Measurements from ENCODE around the gene FOXF2. TPM values are rescaled to one million over a fixed set of nuclear protein-coding genes. Genes with fewer than 3 reads are reported as not detected.

Gene FOXF2
- total RNA-seq, 1 experiment from 2014 or later, result not detected

DNA sequence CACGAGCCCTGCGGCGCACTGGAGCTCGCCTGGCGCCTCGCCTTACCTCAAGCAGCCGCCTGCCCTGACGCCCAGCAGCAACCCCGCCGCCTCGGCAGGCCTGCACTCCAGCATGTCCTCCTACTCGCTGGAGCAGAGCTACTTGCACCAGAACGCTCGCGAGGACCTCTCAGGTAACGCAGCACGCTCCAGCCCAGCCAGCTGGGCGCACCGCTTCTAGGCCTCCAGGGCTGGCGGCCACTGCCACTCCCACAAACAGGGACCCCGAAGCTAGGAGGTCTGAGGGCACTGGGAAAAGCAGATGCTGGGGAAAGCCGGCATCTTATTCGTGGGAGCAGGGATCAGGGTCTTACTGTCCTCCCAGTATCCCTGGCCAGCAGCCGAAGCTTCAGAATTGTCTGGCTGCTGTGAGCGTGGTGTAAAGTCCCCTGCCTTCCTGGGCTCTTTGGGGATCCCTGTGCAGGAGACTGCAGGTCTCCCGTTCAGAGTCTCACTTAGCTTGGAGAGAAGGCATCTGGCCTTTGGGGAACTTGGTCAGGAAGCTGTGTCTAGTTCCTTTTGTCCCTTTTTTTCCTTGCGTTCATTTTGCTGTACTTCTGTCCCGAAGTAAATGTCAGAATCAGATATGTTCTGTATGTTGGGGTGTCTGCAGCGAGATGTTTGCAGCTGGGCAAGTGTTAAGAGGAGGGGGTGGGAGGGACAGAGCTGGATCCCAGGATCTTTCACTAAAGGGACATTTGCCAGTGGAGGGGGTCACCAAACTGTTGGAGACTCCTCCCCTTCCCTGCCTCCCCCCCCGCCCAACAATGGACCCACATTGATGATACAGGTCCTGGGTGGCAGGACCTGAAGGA lies 1.8 kb downstream of the FOXF2 start:
- no peak for DNase-seq (ENCODE audit: low spot score)

DNA sequence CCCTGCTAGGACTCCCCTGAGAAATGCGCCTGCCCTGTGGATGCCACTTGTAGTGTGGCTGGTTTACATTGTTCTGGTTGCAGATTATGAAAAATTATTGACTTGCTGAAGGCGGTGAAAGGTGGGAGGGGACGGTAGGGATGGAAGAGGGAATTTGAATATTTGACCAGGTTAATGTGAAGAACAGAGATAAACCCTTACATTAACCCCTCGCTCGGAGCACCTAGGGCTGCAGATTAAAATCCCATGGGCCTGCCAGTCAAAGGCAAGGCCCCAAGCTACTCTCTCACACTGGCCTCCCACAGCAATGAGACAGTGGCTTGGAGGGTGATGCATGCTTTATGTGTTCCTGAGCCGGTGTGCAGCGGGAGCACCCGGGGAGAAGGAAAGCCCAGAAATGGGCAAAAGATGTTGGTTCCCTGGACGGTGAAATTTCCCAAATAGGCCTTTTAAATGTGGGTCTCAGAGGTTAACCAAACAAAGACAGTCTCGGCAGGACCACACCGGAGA lies 2.5 kb downstream of the FOXF2 start:
- DNase-seq (ENCODE audit: low spot score), result no peak

DNA sequence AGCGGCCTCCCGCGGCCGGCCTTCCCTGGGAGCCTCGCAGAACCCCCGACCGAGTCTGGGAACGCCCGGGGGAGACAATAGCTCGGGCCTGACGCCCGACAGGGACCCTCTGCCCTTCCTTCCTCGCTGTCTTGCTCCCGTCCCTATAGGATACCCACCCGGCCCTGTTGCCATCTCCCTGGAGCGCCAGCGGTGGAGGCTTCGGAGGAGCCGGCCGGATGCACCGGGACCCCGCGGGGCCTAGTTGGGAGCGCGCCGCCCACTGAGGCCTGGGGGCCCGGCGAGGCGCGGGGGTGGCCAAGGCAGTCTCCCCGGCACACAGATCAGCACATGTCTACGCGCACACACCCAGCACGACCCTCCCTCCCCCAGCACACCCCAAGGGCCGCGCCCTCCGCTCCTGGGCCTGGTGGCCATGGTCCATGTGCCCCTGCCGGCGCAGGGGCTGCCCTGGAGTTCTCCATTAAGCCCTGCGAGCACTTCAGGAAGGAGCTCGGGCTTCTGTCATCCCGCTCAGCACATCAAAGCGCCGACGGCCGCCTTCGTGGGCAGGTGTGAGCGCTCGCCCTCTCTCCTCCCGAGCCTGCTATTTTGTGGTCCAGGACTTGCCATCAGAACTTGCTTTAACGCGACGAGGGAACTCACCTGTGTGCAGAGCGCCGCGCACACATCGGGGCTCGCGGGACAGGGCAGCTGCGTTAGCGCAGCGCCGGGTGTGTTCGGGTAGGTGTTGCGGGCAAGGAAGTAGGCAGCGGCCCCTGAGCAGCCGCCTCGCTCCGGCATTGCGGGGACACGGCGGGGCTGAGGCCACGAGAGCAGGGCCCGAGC lies 3.7 kb downstream of the FOXF2 start:
- no peak for DNase-seq (ENCODE audit: low spot score)

DNA sequence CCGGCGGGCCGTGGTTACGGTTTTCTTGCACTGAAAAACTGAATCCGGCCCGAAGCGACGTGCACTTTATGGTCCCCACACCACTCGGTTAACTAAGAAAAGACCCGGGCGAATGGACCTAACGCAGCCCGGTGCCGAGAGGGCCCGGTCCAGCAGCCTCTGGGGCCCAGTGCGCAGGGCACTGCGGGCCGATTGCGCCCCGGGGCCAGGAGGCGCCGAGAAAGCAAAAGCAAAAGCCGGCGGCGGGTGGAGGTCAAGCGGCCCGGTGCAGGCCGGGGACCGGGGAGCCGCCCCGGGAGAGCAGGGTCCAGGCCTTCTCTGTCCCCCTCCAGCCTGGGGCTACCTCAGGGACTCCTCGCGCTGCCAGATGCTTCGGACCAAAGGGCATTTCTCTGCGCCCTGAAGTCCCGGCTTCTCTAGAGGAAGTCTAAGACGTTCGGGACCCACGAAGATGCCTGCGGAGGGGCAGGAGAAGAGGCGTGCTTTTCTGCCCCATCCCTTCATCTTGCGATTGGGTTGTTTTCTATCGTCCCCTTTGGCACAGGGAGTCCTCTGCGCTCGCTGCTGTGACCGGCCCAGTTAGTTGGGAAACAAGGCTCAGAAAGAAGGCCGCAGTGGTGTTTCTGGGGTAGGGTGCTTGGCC lies 4.4 kb downstream of the FOXF2 start:
- DNase-seq (ENCODE audit: low spot score), result no peak

DNA sequence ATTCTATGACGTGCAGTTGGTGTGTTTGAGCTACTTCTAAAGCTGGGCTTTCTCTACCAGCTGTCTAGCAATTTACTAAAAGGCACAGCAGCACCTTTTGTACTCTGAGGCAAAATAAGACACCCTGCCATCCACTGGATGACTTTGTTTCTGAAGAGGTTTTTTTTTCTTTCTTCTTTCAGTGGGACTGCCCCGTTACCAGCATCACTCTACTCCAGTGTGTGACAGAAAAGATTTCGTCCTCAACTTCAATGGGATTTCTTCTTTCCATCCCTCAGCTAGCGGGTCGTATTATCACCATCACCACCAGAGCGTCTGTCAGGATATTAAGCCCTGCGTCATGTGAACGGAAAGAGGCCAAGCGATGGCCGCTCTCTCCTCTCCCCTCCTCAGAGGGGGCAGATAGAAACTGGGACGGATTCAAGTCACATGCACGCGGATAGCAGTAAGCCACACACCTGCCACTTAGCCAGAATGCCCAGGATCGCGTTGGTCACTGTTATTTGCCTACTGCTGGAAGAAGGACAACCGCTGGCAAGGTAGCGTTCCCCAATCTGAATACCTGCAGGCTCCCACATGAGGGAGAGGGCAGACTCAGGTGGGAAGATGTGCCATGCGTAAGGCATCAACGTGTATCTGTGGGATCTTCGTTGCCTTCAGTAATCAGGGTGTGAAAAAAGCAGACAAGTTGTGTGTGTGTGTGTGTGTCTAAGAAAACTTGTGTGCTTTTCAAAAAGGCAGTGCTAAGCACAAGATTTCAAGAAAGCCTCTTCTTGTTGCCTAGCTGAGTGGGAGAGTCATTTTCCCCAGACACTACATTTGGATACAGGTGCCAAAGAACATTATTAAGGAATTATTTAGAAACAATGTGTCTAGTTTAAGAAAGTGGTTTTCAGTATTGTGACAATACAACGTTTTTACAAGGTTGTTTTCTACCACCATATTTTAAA lies 5.4 kb downstream of the FOXF2 start:
- DNase-seq (ENCODE audit: low spot score), result no peak

DNA sequence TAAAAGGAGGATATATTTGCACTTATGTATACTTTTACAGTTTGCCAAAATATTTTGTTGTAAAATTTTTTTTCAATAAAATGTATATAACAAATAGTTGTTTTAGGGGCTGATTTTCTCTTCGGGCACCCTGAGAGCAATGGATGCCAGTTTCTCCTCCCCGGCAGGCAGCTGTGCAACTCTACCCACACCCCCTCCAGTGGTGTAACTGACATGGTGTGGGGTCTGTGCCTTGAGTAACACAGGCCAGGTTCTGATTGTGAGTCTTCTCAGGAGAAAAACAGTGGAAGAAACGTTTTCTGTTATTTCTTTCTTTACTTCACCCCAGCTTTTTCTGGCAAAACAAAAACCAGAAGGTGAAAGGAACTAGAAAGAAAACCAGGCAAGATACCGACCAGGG lies 6.1 kb downstream of the FOXF2 start:
- no peak for DNase-seq (ENCODE audit: low spot score)

DNA sequence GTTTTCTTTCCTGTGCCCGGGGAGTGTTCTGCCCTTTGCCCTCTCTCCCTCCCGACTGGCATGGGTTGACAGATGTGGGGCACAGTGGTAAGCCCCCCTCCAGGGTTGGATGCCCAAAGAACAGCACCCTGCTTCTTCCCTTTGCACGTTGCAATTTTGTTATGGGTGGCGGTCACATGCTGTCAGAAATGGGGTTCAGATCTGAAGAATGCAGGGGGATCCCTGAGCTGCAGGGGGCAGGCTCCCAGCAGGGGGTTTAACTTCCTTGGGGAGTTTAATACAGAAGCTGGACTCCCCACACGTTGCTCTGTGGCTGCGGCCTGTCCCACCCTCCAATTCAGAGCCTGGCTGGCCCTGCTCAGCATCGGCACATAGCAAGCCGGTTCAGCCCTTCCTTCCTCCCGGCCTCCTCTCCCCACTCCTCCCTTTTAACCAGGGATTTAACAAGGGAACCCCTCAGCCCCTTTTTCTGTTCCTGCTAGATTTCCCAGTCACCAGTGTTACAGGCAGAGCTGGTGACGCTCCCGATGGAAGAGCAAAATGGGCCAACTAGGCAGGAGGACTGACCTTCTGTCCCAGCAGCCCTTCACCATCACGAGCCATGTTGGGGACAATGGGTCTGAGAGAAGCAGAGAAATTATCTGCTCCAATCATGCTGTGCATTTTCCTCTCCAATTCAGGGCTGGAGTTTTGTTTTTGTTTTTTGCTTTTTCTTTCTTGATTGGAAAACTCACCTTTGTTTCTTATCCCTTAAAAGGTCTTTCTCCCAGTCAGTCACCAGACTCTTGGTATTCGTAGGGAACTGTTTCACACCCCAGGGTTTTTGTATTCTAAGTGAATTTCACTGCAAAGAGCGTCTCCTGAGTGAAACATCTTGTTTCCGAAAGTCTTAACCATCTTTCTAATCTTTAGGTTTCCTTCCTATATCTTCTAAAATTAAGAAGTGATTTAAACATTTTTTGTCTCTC lies 6.8 kb downstream of the FOXF2 start:
- DNase-seq (ENCODE audit: low spot score), result no peak

DNA sequence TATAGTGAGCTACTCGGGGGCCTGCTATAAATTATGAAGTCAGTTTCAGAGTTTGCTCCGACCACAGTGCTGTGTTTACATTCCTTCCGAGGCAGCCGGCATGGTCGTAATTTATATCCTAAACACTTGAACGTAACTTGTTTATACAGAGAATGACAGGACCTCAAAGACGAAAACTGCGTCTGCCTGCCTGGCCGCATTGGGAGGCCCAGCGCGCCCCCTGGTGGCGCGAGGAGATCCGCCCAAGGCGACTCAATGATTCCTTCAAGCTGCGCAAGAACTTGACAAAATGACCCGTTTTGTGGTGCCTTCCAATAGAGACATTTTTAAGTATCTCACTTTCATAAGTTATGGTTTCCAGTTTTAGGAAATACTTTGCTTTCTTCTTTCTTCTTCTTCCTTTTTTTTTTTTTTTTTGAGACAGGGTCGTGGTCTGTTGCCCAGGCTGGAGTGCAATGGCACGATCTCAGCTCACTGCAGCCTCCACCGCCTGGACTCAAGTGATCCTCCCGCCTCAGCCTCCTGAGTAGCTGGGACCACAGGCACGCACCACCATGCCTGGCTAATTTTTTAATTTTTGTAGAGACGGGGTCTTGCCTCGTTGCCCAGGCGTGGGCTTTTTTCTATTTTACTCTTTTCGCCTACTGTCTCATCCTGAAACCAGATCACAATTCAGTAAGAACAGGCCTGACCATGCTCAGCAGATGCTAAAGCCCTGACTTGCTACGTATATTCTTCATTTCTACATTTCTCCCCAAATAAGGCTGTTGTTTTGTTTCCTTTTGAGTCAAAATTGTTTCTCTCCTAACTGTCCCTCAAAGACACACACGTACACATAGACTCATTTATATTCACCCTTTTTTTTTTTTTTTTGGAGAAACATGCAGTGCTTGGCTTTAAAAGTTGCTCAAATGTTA lies 7.8 kb downstream of the FOXF2 start:
- DNase-seq (ENCODE audit: low spot score), result peak; percentile 62

DNA sequence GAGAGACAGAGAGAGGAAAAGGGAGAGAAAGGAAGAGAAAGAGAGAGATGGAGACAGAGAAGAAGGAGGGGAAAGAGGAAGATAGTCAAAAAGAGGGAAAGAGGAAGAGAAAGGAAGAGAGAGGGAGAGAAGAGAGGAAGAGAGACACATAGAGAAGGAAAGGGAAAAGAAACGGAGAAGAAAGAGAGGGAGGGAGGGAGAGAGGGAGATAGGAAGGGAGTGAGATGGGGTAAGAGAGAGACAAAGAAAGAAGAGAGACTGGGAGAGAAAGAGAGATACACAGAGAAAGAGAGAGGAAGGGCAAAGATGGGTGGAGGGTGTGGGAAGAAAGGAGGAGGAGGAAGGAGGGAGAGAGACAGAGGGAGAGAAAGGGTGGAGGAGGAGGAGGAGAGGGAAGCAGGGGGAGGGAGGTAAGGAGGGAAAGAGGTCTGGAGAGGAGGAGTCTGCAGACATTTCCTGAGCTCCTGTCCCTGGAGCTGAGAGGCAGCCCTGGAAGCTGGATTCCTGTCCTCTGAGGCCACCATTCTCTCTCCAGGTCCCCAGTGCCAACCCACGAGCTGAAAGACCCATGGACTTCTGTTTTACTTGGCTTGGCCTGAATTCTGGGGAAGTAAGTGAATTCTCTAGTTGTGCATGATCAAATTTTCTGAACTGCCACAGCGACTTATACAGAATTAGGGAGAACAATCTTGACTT lies 9.9 kb downstream of the FOXF2 start:
- no peak for DNase-seq (ENCODE audit: low spot score)

DNA sequence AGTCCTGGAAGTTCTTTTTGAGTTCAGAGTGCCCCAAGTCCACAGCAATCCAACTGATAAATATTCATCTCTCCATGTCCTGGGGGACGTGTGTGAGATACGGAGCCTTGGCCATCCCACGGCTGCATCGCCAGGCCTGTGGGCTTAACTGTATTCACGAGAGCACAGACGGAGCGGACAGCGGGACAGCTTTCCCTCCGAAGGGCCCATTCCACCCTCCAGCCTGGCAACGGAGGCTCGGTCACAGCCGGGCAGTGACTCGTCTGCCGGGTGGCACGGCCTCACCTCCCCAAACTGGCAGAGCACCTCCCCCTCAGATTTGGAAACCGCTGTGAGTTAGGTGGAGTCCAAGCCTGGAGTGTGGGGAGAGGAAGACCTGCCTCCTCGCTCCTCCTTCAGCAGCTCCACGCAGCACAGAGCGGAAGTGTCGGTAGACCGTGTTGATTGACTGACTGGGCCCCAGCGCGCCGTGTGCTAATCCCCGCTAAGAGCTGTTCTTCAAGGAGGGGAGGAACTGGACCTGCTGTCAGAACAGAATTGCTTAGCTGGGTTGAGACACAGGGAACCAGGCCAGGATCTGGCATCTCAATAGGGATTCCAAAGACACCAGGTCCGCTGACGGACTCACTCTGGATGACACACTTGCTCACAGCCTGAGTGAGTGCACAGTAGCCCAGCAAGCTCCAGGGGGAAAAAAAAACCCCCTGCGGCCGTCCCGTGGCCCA lies 10.9 kb downstream of the FOXF2 start:
- DNase-seq (ENCODE audit: low spot score), result no peak

DNA sequence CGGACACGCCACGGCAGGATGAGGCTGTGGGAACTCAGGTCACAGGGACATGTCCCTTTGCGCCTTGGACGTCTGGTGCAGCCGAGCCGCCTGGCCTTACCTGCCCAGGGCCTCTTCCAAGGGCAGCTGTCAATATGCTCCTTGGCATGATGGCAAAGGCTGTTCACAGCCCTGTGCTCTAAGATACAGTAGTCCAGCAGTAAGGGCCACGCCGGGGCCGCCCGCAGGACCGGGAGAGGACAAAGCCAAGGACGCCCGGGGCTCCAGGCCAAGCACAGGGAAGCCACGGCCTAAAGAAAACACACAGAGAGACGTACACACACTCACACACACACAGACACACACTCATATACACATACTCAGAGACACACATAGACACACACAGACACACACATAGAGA lies 13.0 kb downstream of the FOXF2 start:
- DNase-seq (ENCODE audit: low spot score), result no peak

DNA sequence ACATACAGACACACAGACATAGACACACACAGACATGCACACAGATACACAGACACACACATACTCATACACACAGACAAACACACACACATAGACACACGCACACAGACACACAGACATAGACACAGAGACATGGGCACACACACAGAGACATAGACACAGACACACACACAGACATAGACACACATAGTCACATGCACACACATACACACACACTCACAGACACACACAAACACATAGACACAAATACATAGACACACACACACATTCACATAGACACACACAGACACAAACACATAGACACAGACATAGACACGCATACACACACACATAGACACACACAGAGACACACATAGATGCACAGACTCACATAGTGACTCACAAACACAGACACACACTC lies 13.5 kb downstream of the FOXF2 start:
- no peak for DNase-seq (ENCODE audit: low spot score)

DNA sequence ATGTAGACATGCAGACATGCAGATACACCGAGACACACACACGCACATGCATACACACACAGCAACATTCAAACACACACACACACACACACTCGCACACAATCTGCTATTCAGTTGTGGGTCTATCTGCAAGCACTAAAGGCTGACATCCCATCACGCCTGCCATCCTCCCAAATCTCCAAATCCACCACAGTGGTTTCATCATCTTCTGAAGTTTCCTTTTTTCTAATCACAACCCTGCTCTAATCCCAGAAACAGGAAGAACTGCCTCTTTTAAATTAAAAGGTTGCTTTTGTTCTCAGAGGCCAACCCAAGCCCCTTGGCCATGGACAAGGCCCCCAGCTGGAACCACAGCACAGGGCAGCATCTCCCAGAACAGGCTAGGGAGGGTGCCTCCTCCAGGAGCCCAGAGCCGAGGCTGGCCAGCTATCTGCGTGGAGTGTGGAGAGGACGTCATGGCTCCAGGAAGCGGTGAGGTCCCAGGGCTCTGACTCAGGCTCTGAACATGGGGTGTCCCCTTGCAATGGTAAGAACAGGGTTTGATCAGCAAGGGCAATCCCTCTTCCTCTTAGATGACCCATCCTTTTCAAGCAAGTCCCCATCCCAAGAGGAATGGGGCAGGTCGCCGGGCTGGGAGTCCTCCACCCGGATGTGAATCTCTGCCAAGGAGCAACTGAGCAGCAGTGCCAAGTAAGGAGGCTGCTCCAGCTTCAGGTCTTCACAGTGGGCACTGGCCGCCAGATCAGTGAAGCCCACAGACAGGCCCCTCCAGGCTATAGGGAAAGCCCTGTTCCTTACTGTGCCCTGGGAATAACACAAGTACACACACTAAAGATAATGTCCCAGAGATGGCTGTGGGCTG lies 14.7 kb downstream of the FOXF2 start:
- DNase-seq (ENCODE audit: low spot score), result no peak

DNA sequence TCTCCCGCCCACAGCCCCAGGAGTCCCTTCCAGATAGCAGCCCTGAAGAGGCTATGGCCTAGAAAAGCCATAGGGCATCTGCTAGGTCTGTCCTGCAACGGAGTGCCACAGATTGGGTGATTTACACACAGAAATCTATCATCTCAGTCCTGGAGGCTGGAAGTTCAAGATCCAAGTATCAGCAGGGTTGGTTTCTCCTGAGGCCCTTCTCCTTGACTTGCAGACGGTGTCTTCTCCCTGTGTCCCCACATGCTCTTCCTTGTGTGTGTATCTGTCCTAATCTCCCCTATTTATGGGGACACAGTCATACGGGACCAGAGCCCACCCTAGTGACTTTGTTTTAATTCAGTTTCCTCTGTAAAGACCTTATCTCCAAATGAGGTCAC lies 15.3 kb downstream of the FOXF2 start:
- no peak for DNase-seq (ENCODE audit: low spot score)

DNA sequence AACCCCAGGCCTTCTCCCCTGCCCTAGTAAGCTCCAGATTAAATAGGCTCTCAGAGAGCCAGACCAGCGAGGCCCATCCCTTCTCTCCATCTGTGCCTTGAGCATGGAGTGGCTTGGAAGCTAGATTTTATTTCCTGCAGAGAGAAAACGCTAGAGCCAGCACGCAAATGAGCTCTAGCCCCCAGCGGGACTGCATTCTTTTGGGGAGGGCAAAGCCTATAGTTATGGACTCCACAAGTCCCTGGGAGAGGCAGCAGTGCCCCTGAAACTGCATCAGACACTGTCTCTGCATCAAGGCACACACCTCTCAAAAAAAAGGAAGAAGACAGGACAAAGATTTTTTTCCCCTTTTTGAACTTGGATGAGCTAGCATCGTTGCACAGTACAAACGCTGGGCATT lies 15.8 kb downstream of the FOXF2 start:
- DNase-seq (ENCODE audit: low spot score), result no peak

DNA sequence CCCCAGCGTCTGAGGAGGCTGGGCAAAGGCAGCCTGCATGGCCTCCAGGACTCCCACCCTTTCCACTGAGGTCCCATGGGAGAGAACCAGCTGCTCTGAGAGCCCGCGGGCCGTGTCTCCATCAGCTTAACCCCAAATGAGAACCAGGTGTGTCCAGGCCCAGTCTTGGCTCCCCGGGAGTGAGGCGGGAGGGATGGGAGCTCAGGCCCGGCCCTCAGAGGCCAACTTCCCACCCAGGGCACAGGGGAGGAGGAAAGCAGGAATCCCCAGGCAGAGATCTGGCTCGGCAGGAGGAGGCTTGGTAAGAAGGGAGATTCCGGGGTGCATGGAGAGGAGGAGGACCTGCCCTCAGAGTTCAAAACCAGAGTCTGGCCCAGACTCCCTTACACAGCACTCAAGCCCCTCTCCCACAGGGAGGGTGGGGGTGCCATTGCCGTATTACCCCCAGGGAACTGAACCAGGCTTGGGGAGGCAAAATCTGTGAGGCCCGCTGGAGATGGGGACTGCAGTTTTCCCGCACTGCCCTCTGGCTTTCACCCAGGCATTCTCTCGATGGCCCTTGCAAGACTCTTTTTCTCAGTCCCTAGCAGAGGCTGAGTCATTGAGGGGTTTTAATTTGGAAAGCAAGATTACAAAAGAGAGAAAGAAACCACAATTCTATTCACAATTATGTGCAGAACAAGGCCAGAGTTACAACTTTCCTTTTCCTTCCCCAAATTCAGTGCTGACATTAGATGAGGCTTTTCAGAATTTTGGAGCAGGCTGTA lies 17.1 kb downstream of the FOXF2 start:
- DNase-seq (ENCODE audit: low spot score), result no peak

Measured in A172 (cell line).